OCI-LY3 (cell line): ENCODE data around the gene NFIB.

Experiments
- CTCF ChIP-seq: fragments of 200-600, 300-600 bp; sonication (generic); IDR thresholded peaks from 2 replicates; pipeline ENCODE4 v1.5.1; 2014; ENCODE audit warnings: antibody characterized with exemption, low read length, low read depth
- EZH2phosphoT487 ChIP-seq: fragments of 200-600 bp; shearing (Covaris generic); IDR thresholded peaks from 2 replicates; pipeline ENCODE4 v1.6.1; 2018; ENCODE audit warnings: antibody characterized with exemption, mixed run types, low read depth

- no peak for TF ChIP-seq CTCF
- no peak for TF ChIP-seq EZH2phosphoT487
These were observed 67.0 kb downstream of the NFIB start for GRCh38 chr9:14246951-14247350.
